DND-41 (cell line): ENCODE measurements around the gene GLB1L.

Source experiments
- ATAC-seq: fragments of 200-7000 bp; cut with Tn5 transposase; 3 replicates; pipeline ENCODE4 v1.9.1; 2021; ENCODE audit warnings: low read depth; ENCODE audit not compliant: insufficient read depth
- DNase-seq: peaks from one replicate; pipeline ENCODE4 v3.0.0-alpha.2; 2020
- H2AFZ ChIP-seq: 2 replicates; pipeline ENCODE4 v1.6.0; 2012; ENCODE audit warnings: low read depth, low read length
- H3K27ac ChIP-seq: 2 replicates; pipeline ENCODE4 v1.5.1; 2012; ENCODE audit warnings: low read length, inconsistent platforms
- H3K27me3 ChIP-seq: fragments of 200-600 bp; sonication (generic); 2 replicates; pipeline ENCODE4 v1.6.0; 2012; ENCODE audit warnings: low read length, mild to moderate bottlenecking, inconsistent platforms; ENCODE audit not compliant: insufficient read depth, poor library complexity
- H3K36me3 ChIP-seq: 2 replicates; pipeline ENCODE4 v1.5.1; 2012; ENCODE audit warnings: low read length, inconsistent platforms; ENCODE audit not compliant: insufficient read depth
- H3K4me1 ChIP-seq: 2 replicates; pipeline ENCODE4 v1.5.1; 2012; ENCODE audit warnings: mild to moderate bottlenecking, low read length; ENCODE audit not compliant: insufficient read depth
- H3K4me2 ChIP-seq: 2 replicates; pipeline ENCODE4 v1.6.0; 2012; ENCODE audit warnings: mild to moderate bottlenecking, moderate library complexity, low read length, inconsistent platforms; ENCODE audit not compliant: insufficient read depth
- H3K4me3 ChIP-seq, 2 experiments: fragments of 200-600 bp in 1 of 2; shearing (Covaris generic) in 1 of 2; 2 replicates each; pipeline ENCODE4 v1.5.1; 2012 to 2016; ENCODE audit warnings: inconsistent platforms in 2 of 2, low read length in 2 of 2, mild to moderate bottlenecking in 2 of 2, low read depth in 1 of 2, moderate library complexity in 1 of 2
- H3K79me2 ChIP-seq: 2 replicates; pipeline ENCODE4 v1.6.0; 2012; ENCODE audit warnings: low read length, inconsistent platforms; ENCODE audit not compliant: insufficient read depth
- H3K9ac ChIP-seq: 2 replicates; pipeline ENCODE4 v1.6.0; 2012; ENCODE audit warnings: low read depth, mild to moderate bottlenecking, inconsistent platforms, low read length, moderate library complexity
- H3K9me3 ChIP-seq: 2 replicates; pipeline ENCODE4 v1.5.1; 2012; ENCODE audit warnings: low read length, moderate library complexity, mild to moderate bottlenecking, inconsistent platforms; ENCODE audit not compliant: insufficient read depth, severe bottlenecking
- H4K20me1 ChIP-seq: 2 replicates; pipeline ENCODE4 v1.6.0; 2012; ENCODE audit warnings: low read length; ENCODE audit not compliant: insufficient read depth
- EZH2 ChIP-seq: IDR thresholded peaks from 3 replicates; pipeline ENCODE4 v1.6.1; 2012; ENCODE audit warnings: borderline replicate concordance, low read depth, mild to moderate bottlenecking, moderate library complexity, low read length, inconsistent platforms; ENCODE audit not compliant: severe bottlenecking
- TF ChIP-seq, protein P1 (sequence below): IDR thresholded peaks from 2 replicates; pipeline ENCODE4 v1.5.1; 2012; ENCODE audit warnings: borderline replicate concordance, low read length, moderate library complexity, mild to moderate bottlenecking; ENCODE audit not compliant: poor library complexity, severe bottlenecking; ENCODE audit errors: extremely low read depth

Gene GLB1L

DNA sequence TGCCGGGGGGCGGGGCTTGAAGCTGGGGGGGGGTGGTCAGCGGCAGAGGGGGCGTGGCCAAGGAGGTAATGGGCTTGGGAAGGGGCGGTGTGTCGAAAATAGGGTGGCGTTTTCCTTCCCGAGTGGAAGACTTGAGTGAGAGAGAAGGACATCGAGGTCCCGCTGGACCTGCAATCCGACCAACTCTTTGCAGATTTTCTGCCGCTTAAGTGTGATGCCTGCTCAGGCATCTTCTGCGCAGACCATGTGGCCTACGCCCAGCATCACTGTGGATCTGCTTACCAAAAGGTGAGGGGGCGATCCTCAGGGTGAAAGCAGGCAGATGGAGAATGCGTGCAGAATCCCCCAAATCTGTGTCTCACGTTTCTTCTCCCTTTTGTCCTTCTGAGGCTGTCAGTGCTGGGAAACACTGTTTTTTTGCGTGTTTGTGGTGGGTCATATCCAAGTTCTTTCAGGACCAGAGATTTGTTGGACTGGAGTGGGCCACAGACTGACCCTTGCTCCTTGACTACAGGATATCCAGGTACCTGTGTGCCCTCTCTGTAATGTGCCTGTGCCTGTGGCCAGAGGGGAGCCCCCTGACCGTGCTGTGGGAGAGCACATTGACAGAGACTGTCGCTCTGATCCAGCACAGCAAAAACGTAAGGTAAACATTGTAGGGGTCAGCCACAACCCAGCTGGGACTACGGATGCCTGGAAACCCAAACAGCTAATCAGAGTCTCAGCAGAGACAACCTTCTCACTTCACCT lies 37.9 kb downstream of the GLB1L start:
- TF ChIP-seq, protein P1, sequence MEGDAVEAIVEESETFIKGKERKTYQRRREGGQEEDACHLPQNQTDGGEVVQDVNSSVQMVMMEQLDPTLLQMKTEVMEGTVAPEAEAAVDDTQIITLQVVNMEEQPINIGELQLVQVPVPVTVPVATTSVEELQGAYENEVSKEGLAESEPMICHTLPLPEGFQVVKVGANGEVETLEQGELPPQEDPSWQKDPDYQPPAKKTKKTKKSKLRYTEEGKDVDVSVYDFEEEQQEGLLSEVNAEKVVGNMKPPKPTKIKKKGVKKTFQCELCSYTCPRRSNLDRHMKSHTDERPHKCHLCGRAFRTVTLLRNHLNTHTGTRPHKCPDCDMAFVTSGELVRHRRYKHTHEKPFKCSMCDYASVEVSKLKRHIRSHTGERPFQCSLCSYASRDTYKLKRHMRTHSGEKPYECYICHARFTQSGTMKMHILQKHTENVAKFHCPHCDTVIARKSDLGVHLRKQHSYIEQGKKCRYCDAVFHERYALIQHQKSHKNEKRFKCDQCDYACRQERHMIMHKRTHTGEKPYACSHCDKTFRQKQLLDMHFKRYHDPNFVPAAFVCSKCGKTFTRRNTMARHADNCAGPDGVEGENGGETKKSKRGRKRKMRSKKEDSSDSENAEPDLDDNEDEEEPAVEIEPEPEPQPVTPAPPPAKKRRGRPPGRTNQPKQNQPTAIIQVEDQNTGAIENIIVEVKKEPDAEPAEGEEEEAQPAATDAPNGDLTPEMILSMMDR, result no peak
- no peak for TF ChIP-seq EZH2
- Histone ChIP-seq H3K4me3 (peak overlapping the region; percentile 19 to 70; a peak in 3 of 4 replicates), H4K20me1 (peaks cover 10% of the 10 kb centered on the region), H3K36me3 (peaks cover 29% of the 10 kb centered on the region), H3K4me1 (peaks cover 25% of the 10 kb centered on the region), H3K79me2 (peaks cover 6% of the 10 kb centered on the region; the same call in 1 of the 2 replicates), H3K27me3 (no peaks in the 10 kb centered on the region), H3K9ac (peak overlapping the region; percentile 57), H3K4me2 (peak overlapping the region; percentile 75), H3K9me3 (no peaks in the 10 kb centered on the region), H2AFZ (peak overlapping the region; percentile 66), H3K27ac (peak overlapping the region; percentile 75)
- DNase-seq (no peak), ATAC-seq (peak; percentile 15)

DNA sequence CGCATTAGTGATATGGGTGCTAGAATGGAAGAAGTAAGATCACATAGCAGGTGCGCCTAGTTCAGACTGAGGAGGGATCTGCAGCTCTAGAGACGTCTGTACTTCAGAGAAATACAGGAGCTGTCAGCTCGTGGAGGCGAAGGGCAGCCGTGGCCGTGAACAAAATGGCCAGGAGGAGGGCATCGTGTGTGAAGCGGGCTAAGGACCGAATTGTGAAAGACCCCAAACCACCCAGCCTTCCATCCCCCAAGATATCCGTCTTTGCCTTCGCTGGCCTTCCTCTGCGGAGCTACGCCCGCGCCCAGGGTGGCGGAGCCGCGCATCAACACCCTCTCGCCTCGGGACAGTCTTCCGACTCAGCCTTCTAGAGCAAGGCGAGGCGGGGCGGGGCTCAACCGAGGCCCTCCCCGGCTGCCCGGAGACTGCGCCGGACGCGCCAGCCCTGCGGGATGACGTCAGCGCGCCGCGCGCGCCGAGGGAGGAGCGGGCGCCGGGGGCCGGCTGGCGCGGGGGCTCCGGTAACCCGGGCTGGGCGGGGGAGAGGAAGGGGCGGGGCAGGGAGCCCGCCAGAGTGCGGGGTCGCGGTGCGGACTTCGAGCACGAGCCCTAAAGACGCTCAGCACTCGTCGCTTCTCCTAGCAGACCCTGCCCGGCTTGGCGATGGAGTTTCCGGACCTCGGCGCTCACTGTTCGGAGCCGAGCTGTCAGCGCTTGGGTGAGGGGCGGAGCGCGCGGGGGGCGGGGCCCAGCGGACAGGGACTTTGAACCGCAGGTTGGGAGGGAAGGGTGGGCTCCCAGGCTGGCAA lies 38.7 kb downstream of the GLB1L start, which contains the start of gene ZFAND2B:
Gene ZFAND2B (plus strand): TSS at position 455 of the 806 bp plus-strand sequence. CDS start 206 bp downstream, at position 661.
- peak; percentile 94 for ATAC-seq
- Histone ChIP-seq H3K36me3 (peaks cover 29% of the 10 kb centered on the region), H3K9me3 (no peaks in the 10 kb centered on the region), H4K20me1 (peaks cover 10% of the 10 kb centered on the region), H3K79me2 (peaks cover 6% of the 10 kb centered on the region; the same call in 1 of the 2 replicates), H3K4me3 (peak within 1 kb of the TSS; percentile 19 to 70; a peak in 3 of 4 replicates), H3K27ac (peak within 1 kb of the TSS; percentile 81), H3K27me3 (no peaks in the 10 kb centered on the region), H3K9ac (peak within 1 kb of the TSS; percentile 57), H3K4me1 (peaks cover 25% of the 10 kb centered on the region), H3K4me2 (peak within 1 kb of the TSS; percentile 75), H2AFZ (peak within 1 kb of the TSS; percentile 73)
- TF ChIP-seq EZH2, result no peak
- TF ChIP-seq, protein P1, result no peak
- peak; percentile 93 for DNase-seq

- peak overlapping the region; percentile 73 for H2AFZ ChIP-seq
- H3K4me3 ChIP-seq, result peak overlapping the region; percentile 19 to 70; a peak in 3 of 4 replicates
- H3K4me1 ChIP-seq, result peaks cover 25% of the 10 kb centered on the region
- TF ChIP-seq, protein P1, result no peak
- TF ChIP-seq EZH2, result no peak
- peaks cover 10% of the 10 kb centered on the region for H4K20me1 ChIP-seq
- DNase-seq (no peak), ATAC-seq (no peak)
- H3K9ac ChIP-seq, result peak overlapping the region; percentile 57
- H3K79me2 ChIP-seq, result peaks cover 6% of the 10 kb centered on the region; the same call in 1 of the 2 replicates
- H3K4me2 ChIP-seq, result peak overlapping the region; percentile 75
- H3K27ac ChIP-seq, result peak overlapping the region; percentile 77
- peaks cover 28% of the 10 kb centered on the region for H3K36me3 ChIP-seq
- no peaks in the 10 kb centered on the region for H3K27me3 ChIP-seq
- no peaks in the 10 kb centered on the region for H3K9me3 ChIP-seq
These were observed 39.3 kb downstream of the GLB1L start for GRCh38 chr2:219205981-219206327.
